Hepatocyte (in vitro differentiated cells): ENCODE data around the gene KIAA1671.

Source experiments
- CTCF ChIP-seq: fragments of 200-600 bp; sonication (generic); IDR thresholded peaks from 2 replicates; pipeline ENCODE4 v1.5.1; 2016; ENCODE audit warnings: antibody characterized with exemption, mild to moderate bottlenecking; ENCODE audit not compliant: poor library complexity
- EZH2 ChIP-seq: fragments of 200-600 bp; sonication (generic); IDR thresholded peaks from 2 replicates; pipeline ENCODE4 v1.6.1; 2016; ENCODE audit warnings: antibody characterized with exemption, mild to moderate bottlenecking, borderline replicate concordance
- EZH2phosphoT487 ChIP-seq: fragments of 200-600 bp; sonication (generic); IDR thresholded peaks from one replicate; pipeline ENCODE4 v1.6.1; 2018; ENCODE audit warnings: antibody characterized with exemption, mild to moderate bottlenecking, low read depth, moderate library complexity; ENCODE audit not compliant: unreplicated experiment, severe bottlenecking

- no peak for TF ChIP-seq CTCF
- TF ChIP-seq EZH2: no peak
- no peak for TF ChIP-seq EZH2phosphoT487
Observed at GRCh38 chr22:25182131-25183110, 229.9 kb downstream of the KIAA1671 start.
